GM18519 (cell line): ENCODE results near the gene TAF9B.
"Not testable (repeated sequence)": the region's sequence is repeated elsewhere in the genome, so short reads cannot be mapped to it uniquely, and the experiment has no call there.

Source experiments
- ATAC-seq: cut with Tn5 transposase; IDR thresholded peaks from one replicate; pipeline ENCODE4 v1.9.1; 2021; ENCODE audit warnings: mild to moderate bottlenecking, moderate library complexity; ENCODE audit not compliant: unreplicated experiment, low FRiP score

Gene TAF9B, protein sequence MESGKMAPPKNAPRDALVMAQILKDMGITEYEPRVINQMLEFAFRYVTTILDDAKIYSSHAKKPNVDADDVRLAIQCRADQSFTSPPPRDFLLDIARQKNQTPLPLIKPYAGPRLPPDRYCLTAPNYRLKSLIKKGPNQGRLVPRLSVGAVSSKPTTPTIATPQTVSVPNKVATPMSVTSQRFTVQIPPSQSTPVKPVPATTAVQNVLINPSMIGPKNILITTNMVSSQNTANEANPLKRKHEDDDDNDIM

DNA sequence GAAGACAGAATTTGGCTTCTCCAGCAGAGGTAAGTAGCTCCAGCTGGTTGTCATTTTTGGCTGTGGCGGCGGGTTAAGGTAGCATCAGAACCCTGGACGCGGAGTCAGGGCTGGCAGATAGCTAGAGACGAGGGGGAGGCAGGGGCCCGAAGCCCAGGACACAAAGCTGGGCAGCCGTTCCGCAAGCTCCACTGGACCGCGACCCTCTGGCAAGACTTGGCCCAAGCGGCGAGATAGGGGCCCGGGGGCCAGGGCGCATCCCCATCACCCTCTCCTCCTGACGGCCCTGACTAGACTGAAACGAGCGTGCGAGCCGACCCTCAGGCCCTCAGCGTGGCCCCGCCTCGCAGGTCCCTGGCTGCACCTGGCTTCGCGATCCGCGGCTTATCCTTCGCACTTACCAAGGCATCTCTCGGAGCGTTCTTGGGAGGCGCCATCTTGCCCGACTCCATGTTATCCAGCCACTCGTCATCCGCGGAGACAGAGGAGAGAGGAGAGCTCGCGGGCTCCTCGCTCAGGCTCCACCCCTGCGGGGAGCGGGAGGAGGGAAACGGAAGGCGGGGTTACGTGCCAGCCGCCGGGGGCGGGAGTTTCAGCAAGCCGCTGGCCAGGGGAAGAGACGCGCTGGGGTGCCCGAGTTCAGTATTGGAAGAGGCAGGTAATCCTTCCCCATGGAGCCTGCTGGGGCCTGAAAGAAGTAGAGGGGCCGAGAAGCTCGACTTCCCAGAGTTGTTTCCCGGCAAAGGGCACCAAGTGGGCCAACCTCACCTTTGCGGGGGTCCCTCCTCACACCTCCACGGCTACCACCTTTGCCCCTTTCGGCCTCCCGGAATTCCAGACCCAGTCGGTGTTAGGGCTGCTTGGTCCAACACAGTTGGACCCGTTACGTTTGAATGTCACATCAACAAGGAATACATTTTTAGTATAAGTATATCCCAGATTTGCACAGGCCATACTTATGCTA lies at the start of gene TAF9B:
TAF9B (minus strand) TSS at position 491 of the 964 bp plus-strand sequence; CDS start at position 452, 39 bp downstream.
- peak; percentile 90 for ATAC-seq

DNA sequence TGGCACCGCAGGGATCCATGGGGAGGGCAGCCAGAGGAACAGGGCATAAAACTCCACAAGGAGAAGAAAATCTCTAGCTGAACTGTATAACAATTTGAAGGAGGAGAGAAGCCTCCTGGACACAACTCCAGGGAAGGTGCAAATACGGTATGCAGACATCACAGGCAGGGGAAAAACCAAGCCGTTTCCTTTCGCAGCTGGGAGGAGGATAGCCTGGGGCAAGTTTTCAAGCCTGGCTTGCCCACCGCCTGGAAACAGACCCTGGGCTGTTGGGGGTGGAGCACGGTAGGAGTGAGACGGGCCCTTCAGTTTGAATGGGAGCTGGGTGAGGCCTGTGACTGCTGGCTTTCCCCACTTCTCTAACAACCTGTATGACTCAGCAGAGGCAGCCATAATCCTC lies 43.4 kb upstream of the TAF9B start:
- ATAC-seq: no peak

DNA sequence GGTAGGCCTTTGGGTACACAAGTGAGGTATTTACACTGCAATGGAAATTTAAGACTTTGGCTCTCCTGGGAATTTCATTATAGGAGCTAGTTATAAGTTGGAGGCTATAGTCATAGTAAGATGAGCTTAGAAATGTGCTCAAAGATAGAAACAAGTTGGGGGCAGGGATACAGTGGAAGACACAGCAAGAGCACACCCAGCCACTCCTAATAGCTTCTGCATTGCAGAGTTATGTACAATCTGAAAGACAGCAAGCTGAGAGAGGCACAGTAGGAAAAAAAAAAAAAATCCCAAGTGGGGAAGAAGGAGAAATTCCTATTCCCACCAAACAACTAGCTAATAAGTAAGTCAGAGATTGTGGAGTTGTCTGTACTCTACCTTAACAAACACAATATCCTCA lies 41.9 kb upstream of the TAF9B start:
- ATAC-seq: no peak

DNA sequence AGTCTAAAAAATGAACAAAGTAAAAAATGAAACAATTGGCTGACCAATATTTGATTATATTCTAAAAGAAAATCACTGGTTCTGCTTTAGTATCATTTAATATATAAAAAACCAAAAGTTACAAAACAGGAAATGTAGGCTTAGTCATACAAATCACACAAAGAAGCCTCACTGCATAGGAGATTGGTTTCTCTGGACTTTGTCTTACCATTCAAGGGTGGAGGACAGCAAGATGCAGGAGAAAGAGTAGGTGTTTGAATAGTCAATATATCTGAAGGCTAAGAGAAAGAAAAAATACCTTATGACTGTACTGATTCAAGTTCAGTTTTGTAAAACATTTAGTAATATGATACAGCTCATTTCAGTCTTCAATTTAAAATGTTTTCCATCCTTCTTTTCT lies 28.6 kb upstream of the TAF9B start:
- ATAC-seq: no peak

DNA sequence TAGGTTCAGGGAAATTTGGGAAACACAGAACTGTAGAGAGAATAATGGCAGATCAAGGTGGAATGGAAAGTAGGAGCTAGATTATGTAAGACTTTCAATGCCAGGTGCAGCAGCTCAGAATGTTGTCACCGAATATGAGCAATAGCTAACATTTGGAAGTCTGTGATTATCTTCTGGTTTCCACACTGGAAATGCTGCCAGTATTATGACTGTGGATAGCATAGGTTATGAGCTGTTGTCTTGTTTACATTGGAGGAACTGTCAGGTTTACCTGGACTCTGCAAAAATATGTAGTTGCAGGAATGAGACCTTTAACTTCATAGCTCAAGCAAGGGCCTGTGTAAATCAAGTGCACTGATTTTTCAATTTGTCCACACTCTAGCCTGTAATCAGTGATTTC lies 26.0 kb upstream of the TAF9B start:
- ATAC-seq: no peak

DNA sequence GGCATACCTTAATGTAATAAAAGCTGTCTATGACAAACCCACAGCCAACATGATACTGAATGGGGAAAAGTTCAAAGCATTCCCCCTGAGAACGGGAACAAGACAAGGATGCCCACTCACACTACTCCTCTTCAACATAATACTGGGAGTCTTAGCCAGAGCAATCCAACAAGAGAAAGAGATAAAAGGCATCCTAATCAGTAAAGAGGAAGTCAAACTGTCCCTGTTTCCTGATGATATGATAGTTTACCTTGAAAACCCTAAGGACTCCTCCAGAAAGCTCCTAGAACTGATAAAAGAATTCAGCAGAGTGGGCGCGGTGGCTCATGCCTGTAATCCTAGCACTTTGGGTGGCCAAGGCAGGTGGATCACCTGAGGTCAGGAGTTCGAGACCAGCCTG lies 23.7 kb upstream of the TAF9B start:
- not testable (repeated sequence) for ATAC-seq

DNA sequence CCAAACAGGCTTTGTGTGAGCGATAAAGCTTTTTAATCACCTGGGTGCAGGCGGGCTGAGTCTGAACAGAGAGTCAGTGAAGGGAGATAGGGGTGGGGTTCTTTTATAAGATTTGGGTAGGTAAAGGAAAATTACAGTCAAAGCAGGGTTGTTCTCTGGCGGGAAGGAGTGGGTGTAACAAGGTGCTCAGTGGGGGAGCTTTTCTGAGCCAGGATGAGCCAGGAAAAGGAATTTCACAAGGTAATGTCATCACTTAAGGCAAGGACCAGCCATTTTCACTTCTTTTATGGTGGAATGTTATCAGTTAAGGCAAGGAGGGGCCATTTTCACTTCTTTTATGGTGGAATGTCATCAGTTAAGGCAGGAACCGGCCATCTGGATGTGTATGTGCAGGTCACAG lies 21.3 kb upstream of the TAF9B start:
- ATAC-seq: not testable (repeated sequence)

DNA sequence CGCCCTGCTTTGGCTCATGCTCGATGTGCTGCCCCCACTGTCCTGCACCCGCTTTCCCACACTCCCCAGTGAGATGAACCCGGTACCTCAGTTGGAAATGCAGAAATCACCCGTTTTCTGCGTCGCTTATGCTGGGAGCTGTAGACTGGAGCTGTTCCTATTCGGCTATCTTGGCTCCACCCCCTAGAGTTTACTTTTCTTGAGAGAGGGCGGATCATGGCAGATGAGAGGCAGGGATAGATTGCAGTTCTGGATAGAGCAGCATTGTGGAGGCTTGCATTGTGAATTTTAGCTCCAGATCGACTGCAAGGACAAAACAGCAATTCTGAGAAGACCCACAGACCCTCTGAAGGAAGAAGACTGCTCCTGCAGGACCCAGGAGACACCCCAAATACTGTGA lies 18.4 kb upstream of the TAF9B start:
- ATAC-seq: not testable (repeated sequence)

DNA sequence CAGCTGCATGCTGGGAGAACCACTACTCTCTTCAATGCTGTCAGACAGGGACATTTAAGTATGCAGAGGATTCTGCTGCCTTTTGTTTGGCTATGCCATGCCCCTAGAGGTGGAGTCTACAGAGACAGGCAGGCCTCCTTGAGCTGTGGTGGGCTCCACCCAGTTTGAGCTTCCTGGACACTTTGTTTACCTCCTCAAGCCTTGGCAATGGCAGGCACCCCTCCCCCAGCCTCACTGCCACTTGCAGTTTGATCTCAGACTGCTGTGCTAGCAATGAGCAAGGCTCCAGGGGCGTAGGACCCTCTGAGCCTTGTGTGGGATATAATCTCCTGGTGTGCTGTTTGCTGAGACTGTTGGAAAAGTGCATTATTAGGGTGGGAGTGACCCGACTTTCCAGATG lies 17.9 kb upstream of the TAF9B start:
- ATAC-seq: not testable (repeated sequence)

DNA sequence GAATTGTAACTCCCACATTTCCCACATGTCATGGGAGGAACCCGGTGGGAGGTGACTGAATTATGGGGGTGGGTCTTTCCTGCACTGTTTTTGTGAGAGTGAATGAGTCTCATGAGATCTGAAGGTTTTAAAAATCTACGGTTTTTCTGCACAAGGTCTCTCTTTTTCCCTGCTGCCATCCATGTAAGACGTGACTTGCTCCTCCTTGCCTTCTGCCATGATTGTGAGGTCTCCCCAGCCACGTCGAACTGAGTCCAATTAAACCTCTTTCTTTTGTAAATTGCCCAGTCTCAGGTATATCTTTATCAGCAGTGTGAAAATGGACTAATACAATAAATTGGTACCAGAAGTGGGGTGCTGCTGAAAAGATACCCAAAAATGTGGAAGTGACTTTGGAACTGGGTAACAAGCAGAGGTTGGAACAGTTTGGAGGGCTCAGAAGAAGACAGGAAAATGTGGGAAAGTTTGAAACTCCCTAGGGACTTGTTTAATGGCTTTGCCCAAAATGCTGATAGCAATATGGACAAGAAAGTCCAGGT lies 7.6 kb upstream of the TAF9B start:
- not testable (repeated sequence) for ATAC-seq

DNA sequence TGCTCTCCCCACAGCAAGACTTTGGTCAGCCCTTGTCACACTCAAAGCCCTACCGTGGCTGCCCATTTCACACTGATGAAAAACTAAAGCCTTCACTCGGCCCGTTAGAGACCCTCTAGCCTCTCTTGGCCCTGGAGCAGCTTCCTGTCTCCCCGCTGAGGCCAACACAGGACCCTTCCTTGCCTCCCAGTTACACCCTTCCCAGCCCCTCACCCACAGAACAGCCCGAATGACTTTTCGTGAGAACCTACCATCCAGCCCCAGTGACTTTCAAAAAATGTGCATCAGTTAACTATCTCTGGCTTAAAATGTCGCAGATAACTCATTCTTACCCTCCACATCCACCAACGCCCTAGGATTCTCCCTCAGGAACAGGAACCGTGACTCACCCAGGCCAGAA lies 756 bp upstream of the TAF9B start:
- ATAC-seq: no peak

DNA sequence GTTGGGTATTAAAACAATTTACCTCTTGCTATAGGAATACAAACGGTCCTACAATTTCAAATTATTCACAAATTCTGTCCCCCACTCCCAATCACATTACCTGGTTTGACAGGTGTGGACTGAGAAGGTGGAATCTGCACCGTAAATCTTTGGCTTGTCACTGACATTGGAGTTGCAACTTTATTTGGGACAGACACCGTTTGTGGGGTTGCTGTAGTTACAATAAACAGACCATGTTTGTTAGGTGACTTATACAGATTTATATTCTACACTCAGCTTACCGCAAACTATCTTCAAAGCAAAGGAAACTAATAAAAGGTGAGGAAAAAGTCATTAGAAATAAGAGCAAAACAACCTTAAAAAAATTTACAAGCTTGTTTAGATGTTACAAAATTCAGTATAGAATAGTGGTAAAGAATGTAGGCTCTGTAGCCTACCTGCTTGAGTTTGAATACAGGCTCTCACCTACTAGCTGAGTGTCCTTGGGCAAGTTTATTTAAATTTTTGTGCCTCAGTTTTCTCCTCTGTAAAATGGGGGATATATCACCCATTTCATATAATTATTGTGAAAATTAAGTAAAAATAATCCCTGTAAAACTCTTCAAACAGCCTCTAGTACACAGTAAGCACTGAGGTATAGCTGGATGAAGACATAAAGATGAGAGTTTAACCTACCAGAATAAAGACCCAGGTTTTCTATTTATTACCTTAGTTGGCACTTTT lies 6.1 kb downstream of the TAF9B start:
- no peak for ATAC-seq

DNA sequence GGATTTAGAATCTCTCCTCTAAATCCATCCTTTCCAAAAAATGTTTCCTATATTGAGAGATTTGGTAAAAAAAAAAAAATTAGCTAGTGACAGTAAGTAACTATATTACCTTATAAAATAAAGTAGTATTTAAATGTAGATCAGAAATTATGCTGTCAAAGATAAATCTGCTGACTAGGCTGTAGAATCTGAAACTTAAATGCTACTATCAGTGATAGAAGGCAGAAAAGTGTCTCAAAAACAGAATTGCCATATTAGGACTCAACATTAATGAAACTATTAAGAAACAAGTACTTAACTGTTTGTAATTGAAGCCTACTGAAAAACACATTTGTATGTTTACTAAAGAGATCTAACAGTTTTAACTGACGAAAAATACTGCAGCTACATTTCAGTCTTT lies 8.3 kb downstream of the TAF9B start:
- no peak for ATAC-seq

DNA sequence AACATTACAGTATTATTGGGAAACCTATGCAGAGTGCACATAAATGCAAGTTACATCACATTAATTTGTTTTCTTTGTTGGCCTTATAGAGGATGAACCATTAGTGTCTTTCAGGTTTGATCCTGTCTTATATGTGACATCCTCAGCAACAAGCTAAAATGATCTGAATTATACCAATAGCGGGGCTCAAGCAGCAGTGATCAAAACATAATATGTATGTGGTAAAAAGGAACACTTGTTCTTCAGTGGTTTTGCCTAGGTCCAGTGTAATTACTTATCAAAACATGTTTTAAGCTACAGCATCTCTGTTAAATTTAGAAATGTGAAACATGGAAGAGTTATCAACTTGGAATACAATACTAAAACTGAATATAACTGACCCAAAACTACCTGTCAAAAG lies 9.1 kb downstream of the TAF9B start:
- no peak for ATAC-seq

DNA sequence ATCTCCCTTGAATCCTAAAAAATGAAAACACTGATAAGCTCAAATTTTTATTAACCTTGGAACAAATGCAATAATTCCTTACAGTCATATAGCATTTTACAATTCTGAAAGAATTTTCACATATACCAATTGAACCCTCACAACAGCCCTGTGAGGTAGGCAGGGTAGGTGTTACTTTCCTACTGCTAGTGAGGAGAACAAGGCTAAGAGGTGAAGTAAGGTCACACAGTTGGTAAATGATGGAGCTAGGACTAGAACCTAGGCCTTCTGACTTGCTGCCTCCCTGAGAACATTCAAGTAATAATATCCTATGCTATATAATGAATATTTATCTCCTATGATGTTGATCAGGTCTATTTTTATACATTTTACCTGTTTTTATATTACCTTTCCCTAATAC lies 9.7 kb downstream of the TAF9B start:
- no peak for ATAC-seq

DNA sequence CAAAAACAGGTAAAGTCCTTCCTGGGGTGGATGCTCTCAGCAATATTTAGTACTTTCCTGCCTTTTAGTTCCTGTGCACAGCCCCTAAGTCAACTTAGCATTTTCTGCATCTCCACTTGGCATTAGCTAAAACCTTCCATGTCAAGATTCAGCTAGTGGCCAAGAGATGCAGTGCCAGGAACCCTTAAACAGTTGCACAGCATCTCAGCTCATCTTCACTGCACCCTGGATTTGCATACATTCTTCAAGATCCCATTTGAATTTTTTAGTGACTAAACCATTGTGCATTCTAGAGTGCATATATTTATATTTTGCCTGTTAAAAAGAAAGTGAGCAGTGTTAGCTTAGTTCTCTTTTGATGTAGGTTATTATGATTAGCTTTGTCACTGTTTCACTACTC lies 13.7 kb downstream of the TAF9B start:
- not testable (repeated sequence) for ATAC-seq

DNA sequence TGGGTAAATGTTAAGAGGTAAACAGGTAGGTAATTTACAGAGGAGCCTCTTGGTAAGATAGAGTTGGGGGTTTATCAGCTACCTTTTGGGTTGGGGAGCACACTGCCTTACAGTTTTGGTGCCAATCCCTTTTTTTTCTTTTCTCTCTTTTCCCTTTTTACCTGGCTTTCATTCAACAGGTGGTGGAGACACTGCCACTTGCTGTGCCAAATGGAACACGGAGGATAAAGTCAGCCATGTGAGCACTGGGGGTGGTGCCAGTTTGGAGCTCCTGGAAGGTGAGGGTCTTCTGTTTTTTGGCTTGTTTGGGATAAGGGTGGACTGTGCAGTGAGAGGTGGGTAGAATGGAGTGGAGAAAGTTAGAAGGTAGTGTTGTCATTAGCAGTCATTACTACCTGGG lies 14.3 kb downstream of the TAF9B start:
- ATAC-seq: no peak

DNA sequence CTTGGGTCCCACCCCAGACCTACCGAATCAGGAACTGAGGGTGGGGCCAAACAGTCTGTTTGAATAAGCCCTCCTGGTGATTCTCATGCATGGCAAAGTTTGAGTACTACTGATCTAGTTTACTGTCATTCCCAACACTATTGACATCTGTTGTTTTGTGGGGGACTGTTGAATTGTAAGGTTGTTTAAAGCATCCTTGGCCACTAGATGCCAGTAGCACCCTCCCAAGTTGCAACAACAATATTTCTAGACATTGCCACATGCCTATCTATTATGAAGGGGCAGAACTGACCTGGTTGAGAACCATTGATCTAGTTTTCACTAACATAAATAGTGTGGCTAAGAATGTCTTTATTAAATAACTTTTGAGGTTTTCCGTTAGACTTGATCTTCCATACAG lies 15.1 kb downstream of the TAF9B start:
- no peak for ATAC-seq

DNA sequence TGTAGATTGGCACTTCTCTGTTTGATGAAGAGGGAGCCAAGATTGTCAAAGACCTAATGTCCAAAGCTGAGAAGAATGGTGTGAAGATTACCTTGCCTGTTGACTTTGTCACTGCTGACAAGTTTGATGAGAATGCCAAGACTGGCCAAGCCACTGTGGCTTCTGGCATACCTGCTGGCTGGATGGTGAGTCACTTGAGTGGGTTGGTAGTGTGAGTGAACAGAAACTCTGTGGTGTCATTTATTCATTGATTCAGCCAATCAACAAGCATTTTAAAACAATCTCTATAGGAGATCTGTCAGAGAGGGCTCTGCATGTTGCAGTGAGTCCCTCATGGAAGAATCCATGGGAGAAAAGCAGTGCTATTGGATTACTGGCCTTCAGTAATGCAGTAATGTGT lies 16.3 kb downstream of the TAF9B start:
- ATAC-seq: no peak

DNA sequence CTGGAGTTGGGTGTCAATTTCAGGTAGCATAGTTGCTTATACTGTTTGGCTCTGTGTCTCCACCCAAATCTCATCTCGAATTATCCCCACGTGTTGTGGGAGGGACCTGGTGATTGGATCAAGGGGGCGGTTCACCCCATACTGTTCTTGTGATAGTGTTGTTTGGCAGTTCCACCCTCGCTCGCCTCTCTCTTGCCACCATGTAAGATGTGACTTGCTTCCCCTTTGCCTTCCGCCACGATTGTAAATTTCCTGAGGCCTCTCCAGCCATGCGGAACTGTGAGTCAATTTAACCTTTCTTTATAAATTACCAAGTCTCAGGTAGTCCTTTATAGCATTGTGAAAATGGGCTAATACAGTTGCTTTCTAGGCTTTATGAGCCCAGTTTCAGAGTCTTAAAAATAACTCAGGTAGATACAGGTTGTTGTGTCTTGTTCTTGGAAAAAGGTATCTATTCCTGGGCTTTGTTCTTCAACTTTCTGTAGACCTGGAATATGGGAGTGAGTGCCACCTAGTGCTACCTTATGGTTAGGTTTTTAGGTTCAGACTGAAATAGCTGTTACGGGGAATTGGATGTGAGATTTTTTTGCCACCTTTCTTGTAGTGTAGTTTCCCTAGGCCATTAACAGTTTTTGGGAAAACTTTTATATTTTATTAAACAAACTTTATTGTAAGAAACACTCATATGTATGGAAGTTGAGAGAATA lies 19.8 kb downstream of the TAF9B start:
- ATAC-seq: no peak
